Measurements from ENCODE around the gene RTP3.

DNA sequence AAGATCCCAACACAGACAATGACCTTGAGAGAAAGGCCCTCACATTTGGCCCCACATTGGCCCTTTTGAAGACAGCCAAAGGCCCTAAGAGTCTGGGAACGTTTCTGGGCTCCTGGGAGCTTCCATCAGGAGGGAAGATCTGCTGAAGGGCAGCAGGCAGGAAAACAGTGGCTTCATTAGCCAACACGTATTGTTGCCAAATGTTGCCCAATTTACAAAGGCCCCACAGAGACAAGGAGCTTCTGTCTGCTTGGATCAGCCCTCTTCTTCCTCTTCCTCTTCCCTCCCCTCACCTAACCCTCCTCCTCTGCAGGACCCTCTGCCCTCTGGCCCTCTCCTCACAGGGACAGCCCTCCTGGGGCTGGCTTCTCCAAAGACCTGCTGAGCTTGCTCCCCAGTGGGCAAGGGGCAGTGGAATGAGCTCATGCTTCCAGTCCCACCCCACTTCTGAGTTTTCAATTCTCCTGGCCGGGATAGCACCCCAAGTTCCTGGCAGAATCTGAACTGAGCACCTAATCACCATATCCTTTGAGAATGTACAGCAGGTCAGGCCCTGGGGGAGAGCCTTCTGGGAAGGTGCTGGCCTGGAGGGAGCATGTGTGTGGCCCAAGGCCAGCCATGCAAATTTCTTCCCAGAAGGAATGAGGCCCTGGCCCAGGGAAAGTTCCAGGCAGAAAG, 28.0 kb upstream of the RTP3 start:
- no peak for TF ChIP-seq POLR2A (IDR thresholded peaks at IDR 0.05)
- TF ChIP-seq, protein P1, sequence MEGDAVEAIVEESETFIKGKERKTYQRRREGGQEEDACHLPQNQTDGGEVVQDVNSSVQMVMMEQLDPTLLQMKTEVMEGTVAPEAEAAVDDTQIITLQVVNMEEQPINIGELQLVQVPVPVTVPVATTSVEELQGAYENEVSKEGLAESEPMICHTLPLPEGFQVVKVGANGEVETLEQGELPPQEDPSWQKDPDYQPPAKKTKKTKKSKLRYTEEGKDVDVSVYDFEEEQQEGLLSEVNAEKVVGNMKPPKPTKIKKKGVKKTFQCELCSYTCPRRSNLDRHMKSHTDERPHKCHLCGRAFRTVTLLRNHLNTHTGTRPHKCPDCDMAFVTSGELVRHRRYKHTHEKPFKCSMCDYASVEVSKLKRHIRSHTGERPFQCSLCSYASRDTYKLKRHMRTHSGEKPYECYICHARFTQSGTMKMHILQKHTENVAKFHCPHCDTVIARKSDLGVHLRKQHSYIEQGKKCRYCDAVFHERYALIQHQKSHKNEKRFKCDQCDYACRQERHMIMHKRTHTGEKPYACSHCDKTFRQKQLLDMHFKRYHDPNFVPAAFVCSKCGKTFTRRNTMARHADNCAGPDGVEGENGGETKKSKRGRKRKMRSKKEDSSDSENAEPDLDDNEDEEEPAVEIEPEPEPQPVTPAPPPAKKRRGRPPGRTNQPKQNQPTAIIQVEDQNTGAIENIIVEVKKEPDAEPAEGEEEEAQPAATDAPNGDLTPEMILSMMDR (IDR thresholded peaks at IDR 0.05 in 4 of 5, conservative IDR thresholded peaks at IDR 0.05 in 1 of 5) = no peak

All from gastrocnemius medialis (tissue), 4 donors.